Fibroblast of the aortic adventitia (primary cell): ENCODE measurements around the gene AKR1C1. TPM values are rescaled to one million over a fixed set of nuclear protein-coding genes. Genes with fewer than 3 reads are reported as not detected.
"Not testable (repeated sequence)": the region's sequence is repeated elsewhere in the genome, so short reads cannot be mapped to it uniquely, and the experiment has no call there.

Experiments used
- DNase-seq: peaks from one replicate; pipeline ENCODE4 v3.0.0-alpha.2; 2010; ENCODE audit warnings: low read depth
- H3K4me3 ChIP-seq: 2 replicates; pipeline ENCODE4 v1.5.1; 2011; ENCODE audit warnings: low read depth, mild to moderate bottlenecking, control low read depth, low read length, moderate library complexity
- total RNA-seq: library from RNA; depleted of rRNA; stranded (reverse); fragments of >200 nt; gene quantifications from 2 replicates; pipeline ENCODE4 v1.2.3, GENCODE V29; 2012; ENCODE audit warnings: low replicate concordance
- TF ChIP-seq, protein P1 (sequence below): IDR thresholded peaks from 2 replicates; pipeline ENCODE4 v1.5.1; 2011; ENCODE audit warnings: mild to moderate bottlenecking, low read length, control low read depth, inconsistent platforms; ENCODE audit not compliant: insufficient read depth

AKR1C1 gene
- total RNA-seq, 1 donor, result 355 TPM

DNA sequence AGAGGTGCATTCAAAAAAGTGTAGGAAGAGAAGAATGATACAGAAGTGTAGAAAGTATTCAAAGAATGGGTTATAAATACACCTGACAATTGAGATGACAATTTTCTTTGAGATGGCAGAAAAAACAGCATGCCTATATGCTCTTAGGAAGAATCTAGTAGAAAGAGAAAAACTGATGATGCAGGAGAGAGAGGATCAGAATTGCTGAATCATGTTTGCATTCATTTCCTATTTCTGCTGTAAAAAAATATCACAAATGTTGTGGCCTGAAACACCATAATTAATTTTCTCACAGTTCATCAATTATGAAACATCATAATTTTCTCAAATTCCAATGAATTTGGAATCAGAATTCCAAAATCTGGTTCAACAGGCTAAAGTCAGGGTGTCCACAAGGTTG, 9.8 kb upstream of the AKR1C1 start:
- no peak for DNase-seq
- no peak overlapping the region for H3K4me3 ChIP-seq
- TF ChIP-seq, protein P1, sequence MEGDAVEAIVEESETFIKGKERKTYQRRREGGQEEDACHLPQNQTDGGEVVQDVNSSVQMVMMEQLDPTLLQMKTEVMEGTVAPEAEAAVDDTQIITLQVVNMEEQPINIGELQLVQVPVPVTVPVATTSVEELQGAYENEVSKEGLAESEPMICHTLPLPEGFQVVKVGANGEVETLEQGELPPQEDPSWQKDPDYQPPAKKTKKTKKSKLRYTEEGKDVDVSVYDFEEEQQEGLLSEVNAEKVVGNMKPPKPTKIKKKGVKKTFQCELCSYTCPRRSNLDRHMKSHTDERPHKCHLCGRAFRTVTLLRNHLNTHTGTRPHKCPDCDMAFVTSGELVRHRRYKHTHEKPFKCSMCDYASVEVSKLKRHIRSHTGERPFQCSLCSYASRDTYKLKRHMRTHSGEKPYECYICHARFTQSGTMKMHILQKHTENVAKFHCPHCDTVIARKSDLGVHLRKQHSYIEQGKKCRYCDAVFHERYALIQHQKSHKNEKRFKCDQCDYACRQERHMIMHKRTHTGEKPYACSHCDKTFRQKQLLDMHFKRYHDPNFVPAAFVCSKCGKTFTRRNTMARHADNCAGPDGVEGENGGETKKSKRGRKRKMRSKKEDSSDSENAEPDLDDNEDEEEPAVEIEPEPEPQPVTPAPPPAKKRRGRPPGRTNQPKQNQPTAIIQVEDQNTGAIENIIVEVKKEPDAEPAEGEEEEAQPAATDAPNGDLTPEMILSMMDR, result no peak

DNA sequence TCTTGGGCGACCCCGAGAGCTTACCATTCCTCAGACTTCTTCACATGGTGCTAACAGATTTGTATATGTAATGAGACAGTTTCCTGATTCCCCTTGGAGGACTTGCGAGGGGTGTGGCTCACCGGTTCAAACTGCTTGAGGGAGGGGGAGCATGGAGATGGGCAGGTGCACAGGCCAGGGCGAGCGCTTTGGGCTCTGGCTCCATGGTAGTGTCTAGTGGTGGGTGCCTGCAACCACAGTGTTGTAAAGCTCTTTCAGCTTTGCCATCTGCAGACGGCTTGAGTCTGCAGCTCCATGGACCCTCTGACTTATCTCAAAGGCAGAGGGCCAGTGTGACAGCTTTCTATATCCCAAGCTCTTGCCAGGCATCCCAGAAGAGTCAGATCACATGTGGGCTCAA, 7.1 kb upstream of the AKR1C1 start:
- not testable (repeated sequence) for H3K4me3 ChIP-seq, DNase-seq

DNA sequence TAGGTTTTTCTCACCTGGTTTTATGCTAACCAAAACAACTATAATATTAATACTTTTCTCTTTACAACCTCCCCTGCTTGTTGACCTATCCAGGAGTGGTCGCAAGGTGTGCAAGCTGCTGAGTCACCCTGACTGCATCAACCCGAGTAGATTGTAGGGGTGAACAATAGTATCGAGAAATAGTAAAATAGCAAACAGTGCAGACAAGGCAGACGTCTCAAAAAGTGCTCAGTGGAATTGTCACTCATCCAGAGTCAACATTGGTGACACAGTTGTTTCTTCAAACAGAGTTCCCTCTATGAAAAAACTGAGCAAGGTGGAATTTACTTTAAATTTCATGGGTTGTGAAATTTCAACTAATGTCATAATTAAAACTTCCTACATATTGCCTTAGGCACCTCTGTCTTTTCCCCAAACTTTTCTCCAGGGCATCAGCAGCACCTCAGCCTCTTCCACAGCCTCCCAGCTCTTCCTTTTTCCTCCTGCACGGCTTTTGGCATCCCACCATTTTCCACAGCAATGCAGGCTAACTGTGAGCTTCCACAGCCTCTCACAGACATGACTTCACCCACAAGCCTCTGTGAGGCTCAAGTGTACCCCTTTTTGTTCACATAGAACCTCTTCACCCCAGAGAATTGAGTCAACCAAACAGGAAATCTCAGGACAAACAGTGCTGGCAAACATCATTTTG, 6.1 kb upstream of the AKR1C1 start:
- DNase-seq, H3K4me3 ChIP-seq: not testable (repeated sequence)

DNA sequence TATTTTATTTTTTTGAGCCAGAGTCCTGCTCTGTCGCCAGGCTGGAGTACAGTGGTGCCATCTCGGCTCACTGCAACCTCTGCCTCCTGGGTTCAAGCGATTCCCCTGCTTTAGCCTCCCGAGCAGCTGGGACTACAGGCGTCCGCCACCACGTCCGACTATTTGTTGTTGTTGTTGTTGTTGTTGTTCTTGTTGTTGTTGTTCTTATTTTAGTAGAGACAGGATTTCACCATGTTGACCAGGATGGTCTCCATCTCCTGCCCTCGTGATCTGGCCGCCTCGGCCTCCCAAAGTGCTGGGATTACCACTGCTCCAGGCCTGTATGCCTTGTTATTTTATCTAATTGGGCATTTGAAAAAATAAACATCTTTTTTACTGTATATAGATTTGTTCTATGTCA, 1.7 kb upstream of the AKR1C1 start:
- not testable (repeated sequence) for DNase-seq

DNA sequence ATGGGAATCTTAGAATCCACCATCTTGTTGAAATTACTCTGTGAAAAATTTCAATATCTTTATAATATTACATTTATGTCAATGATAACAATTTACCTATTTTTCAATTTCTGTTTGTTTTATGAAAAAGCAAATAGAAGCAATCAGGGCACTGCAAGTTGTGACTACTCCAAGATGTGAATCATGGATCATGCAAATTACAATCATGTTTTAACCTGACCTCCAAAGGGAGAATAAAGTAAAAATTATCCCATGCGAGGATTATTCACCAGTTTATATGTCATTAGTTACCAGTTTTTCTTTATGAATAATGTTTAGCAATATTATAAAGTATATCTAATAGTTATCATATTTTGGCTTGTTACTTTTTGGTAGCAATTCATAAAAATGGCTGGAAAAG, 907 bp upstream of the AKR1C1 start:
- H3K4me3 ChIP-seq, DNase-seq: not testable (repeated sequence)

More for the DNA sequence above, 1.7 kb upstream of the AKR1C1 start:
- not testable (repeated sequence) for H3K4me3 ChIP-seq

DNA sequence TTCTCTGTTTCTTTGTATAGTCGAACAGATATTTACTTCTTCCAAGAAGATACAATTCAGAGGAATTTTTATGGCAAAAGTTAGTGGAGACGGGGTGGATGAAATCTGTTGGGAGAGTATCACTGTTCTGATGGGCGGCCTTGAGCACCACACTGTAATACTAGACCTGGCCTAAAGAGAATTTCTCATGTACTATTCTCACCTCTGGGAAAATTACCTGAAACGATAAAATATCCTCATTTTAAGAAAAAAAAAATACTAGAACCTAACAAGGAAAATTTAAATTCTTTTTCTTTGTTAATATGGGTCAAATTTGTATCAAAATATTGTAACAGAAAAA, 570 bp downstream of the AKR1C1 start:
- H3K4me3 ChIP-seq, result peak overlapping the region; percentile 71
- not testable (repeated sequence) for DNase-seq

DNA sequence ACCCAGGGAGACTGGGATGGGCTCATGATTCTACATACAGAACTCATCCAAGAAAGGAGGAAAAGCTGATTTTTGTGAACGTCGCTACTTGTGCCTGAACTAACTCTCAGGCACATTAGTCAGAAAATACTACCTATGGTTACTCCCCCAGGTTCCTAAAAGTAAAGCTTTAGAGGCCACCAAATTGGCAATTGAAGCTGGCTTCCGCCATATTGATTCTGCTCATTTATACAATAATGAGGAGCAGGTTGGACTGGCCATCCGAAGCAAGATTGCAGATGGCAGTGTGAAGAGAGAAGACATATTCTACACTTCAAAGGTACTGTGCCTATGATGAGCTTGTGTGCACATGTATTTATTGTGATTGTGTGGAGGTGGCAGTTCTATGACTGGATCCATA, 2.5 kb downstream of the AKR1C1 start:
- DNase-seq, result not testable (repeated sequence)
- H3K4me3 ChIP-seq, result peak overlapping the region; percentile 71

DNA sequence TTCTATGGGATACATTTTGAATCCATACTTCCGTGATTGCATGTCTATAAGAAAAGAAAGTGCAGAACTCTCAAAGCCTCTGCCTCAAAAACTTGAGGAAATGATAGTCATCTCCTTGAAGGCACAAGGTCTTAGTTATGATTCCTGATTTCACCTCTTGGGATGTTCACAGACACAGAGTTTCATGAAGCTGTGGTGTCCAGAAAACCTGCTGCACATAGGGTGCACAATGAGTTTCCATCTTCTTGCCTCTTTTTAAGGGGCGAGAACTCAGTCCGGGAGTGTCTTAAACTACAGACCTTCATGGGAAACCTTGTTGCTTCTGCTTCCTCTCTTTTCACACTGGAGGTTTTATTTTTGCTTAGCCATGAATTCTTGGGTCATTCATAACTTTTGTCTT, 4.0 kb downstream of the AKR1C1 start:
- not testable (repeated sequence) for DNase-seq
- H3K4me3 ChIP-seq, result peak overlapping the region; percentile 26

DNA sequence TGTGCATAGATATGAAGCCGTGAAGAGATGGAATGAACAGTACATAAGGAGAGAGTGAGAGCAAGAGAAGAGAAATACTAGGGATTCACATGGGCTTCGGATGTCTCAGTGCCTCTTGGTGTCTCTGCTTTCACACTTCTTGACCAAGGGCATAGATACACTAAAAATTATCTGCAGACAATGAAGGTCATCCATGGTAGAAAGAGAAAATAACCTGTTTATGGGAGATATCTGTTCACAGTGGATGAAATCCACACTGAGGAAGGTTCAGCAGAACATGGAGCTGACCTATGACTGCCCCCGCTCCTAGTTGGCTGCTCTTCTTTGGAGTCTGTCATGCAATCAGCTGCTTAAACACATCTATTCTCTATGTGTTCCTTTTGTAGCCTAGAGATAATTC, 6.1 kb downstream of the AKR1C1 start:
- H3K4me3 ChIP-seq, DNase-seq: not testable (repeated sequence)

DNA sequence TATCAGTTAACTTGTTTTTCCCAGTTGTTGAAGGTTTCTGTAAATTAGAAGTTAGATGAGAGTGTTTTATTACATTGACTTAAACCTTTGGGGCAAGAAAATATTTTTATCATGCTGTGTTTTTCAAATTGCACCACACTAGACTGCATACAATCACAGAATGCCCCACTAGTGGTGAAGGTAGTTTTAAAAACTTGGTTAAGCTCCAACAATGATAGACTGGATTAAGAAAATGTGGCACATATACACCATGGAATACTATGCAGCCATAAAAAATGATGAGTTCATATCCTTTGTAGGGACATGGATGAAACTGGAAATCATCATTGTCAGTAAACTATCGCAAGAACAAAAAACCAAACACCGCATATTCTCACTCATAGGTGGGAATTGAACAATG, 7.1 kb downstream of the AKR1C1 start:
- not testable (repeated sequence) for DNase-seq, H3K4me3 ChIP-seq

DNA sequence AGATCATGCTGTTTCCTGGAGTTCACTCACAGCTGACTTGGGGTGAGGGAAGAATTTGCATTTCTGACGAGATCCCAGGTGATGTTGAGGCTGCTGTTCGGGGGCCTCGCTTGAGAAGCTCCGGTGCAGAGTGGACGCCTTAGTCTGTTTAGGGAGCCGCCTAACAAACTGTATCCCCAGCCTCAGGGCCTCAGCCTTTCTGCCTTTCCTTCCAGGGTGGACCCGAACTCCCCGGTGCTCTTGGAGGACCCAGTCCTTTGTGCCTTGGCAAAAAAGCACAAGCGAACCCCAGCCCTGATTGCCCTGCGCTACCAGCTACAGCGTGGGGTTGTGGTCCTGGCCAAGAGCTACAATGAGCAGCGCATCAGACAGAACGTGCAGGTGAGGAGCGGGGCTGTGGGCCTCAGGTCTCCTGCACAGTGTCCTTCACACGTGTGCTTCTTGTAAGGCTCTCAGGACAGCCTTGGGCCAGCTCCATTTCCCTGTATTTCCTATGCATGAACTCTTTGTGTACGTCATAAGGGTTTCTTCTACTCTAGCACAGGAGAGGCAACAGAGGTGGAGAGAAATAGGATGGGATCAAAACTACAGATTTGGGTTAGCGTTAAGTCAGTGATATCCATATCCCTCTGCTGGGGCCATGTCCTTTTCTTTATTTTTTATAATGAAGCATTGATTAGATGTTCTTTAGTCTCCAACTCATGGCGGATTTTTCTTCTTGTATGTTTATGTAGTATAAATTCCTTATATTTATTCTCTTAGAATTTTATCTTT, 9.3 kb downstream of the AKR1C1 start:
- not testable (repeated sequence) for DNase-seq, H3K4me3 ChIP-seq

DNA sequence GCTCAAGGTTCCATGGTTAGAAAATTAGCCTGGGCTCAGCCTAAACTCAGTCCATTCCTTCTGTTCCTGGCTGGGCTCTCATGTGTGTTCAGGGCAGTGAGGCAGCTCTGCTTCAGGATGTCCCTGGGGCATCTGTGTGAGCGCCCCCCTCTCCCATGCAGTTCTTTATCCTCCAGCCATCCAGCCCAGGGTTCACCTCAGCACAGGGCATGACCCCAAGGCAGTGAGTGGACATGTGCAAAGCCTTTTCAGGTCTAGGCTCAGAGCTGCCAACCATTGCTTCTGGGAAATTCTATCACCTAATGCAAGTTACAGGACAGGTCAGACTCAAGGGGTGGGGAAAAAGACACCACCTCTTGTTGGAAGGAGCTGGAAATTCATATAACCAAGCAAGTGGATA, 10.1 kb downstream of the AKR1C1 start:
- not testable (repeated sequence) for DNase-seq, H3K4me3 ChIP-seq

DNA sequence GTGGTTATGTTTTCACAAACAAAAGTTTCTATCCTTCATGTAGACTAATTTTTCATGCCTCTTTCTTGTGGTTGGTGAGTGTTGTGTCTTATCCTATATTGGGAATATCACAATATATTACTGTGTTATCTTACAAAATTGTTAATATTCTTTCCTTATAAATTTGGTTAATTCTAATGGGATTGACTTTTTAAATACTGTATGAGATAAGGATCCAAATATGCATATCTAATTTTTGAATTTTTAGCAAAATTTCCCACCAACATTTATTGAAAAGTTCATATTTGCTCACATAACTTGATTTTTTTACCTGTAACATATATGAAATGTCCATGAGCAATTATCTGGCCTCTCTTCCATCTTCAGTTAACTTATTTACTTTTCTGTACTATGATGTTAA, 11.2 kb downstream of the AKR1C1 start:
- DNase-seq, H3K4me3 ChIP-seq: not testable (repeated sequence)

DNA sequence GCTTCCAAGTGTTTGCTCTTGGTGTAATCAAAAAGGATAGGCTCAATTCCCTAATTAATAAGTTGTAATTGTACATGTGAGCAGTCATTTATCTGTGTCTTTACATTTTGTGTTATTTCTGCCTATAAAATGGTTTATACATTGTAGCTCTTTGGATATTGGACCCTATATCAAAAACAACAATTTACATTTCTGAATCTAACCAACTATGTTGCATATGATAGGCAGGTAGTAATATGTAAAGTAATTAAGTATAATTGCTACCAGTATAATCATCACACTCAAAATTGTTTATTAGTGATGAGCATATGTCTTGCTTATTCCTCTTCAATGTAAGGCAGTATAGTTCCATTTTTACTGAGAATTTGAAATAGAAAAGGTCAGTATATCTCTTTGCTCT, 13.8 kb downstream of the AKR1C1 start:
- no peak overlapping the region for H3K4me3 ChIP-seq
- no peak for DNase-seq
- TF ChIP-seq, protein P1, result no peak
